Measurements from ENCODE around the gene PHKA2. TPM values are rescaled to one million over a fixed set of nuclear protein-coding genes. Genes with fewer than 3 reads are reported as not detected.

Gene PHKA2
- total and polyA plus RNA-seq, 10 donors, result 13.7 to 46.0 (median 35.7) TPM

GRCh38 chrX:18897611-18898010 lies 86.3 kb downstream of the PHKA2 start:
- Histone ChIP-seq H3K27ac (no peak overlapping the region), H3K36me3 (peaks cover 0 to 90% (median 8%) of the 10 kb centered on the region in 6 donors), H3K9me3 (no peaks in the 10 kb centered on the region), H3K27me3 (replicated peaks in 1 of 7) (no peaks in the 10 kb centered on the region), H3K4me1 (no peaks in the 10 kb centered on the region), H3K4me3 (no peak overlapping the region)
- intact Hi-C loops (cut with DNase I; ENCODE audit: low total_unique reads), result no loop called here
- no peak for TF ChIP-seq POLR2A (IDR thresholded peaks at IDR 0.05)
- TF ChIP-seq POLR2AphosphoS5 (IDR thresholded peaks at IDR 0.05), result no peak
- no peak for TF ChIP-seq CTCF (IDR thresholded peaks at IDR 0.05 in 8 of 11, conservative IDR thresholded peaks at IDR 0.05 in 3 of 11)
- WGBS, 5 donors, result 88 to 100% (median 96%) methylated on average over 1 to 15 of the region's 15 CpGs
- DNase-seq, result no peak

DNA sequence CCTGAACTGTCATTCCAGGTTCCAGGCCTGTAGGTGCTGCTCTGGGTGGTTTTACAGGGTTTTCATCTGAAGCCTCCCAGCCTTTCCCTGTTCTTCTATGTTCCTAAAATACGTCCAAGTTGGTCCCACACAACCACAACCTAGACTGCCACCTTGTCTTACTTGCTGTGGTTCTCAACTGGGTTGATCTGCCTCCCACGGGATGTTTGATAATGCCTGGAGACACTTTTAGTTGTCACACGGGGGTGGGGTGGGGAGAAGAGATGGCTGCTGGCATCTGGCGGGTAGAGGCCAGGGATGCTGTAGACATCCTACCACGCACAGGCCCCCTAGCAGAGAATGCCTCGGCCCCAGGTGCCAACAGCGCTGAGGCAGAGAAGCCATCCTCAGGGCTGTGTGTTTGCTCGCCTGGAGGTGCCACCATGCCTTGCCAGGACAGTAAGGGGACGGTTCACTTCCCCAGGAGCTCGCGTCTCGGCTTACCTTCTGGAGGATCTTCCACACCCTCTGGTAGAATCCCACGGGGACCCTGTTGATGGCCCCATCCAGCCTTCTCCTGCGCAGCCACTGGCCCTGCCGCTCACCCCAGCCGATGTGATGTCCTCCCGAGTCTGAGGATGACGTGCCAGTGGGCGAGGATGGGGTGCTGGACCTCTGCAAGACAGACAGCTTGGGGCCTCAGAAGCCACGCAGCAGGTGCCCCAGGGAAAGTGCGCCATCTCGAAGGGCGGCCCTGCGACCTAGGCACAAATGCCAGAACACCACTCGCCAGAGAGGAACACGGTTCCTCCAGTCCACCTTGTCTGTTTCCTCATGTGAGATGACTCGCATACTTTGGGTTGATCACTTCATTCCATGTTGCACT lies 87.0 kb downstream of the PHKA2 start:
- 89 to 95% (median 92%) methylated on average over 8 to 27 of the region's 27 CpGs for WGBS, 5 donors
- Histone ChIP-seq H3K9me3 (no peaks in the 10 kb centered on the region), H3K4me3 (no peak overlapping the region), H3K4me1 (no peaks in the 10 kb centered on the region), H3K27ac (peak overlapping the region in 1 of 8 donors; percentile 37), H3K27me3 (replicated peaks in 1 of 7) (no peaks in the 10 kb centered on the region), H3K36me3 (peaks cover 0 to 90% (median 6%) of the 10 kb centered on the region in 6 donors)
- no peak for TF ChIP-seq POLR2AphosphoS5 (IDR thresholded peaks at IDR 0.05)
- no peak for TF ChIP-seq CTCF (IDR thresholded peaks at IDR 0.05 in 8 of 11, conservative IDR thresholded peaks at IDR 0.05 in 3 of 11)
- no peak for TF ChIP-seq POLR2A (IDR thresholded peaks at IDR 0.05)
- intact Hi-C loops (cut with DNase I; ENCODE audit: low total_unique reads), result no loop called here
- peak; percentile 66 for DNase-seq

- peak; percentile 62 for DNase-seq
- intact Hi-C loops (cut with DNase I; ENCODE audit: low total_unique reads), result no loop called here
These were observed 88.5 kb downstream of the PHKA2 start for GRCh38 chrX:18895189-18895951.

More at GRCh38 chrX:18895189-18895951, 88.5 kb downstream of the PHKA2 start:
- no peak overlapping the region for H3K4me3 ChIP-seq
- H3K9me3 ChIP-seq, result no peaks in the 10 kb centered on the region
- TF ChIP-seq POLR2A (IDR thresholded peaks at IDR 0.05), result no peak
- peak in 4 of 11 experiments; percentile 8 to 30 (median 20) for TF ChIP-seq CTCF (IDR thresholded peaks at IDR 0.05 in 8 of 11, conservative IDR thresholded peaks at IDR 0.05 in 3 of 11)
- no peak for TF ChIP-seq POLR2AphosphoS5 (IDR thresholded peaks at IDR 0.05)
- no peaks in the 10 kb centered on the region for H3K27me3 ChIP-seq (replicated peaks in 1 of 7)
- H3K36me3 ChIP-seq, result peaks cover 0 to 80% (median 2%) of the 10 kb centered on the region in 6 donors
- peak overlapping the region in 2 of 8 donors; percentile 31 to 37 for H3K27ac ChIP-seq
- H3K4me1 ChIP-seq, result no peaks in the 10 kb centered on the region
- WGBS, 5 donors, result 75 to 89% (median 82%) methylated on average over 15 to 18 of the region's 18 CpGs
